ENCODE results near the gene PSMB2.
"Not testable (repeated sequence)": the region's sequence is repeated elsewhere in the genome, so short reads cannot be mapped to it uniquely, and the experiment has no call there.

PSMB2 gene

DNA sequence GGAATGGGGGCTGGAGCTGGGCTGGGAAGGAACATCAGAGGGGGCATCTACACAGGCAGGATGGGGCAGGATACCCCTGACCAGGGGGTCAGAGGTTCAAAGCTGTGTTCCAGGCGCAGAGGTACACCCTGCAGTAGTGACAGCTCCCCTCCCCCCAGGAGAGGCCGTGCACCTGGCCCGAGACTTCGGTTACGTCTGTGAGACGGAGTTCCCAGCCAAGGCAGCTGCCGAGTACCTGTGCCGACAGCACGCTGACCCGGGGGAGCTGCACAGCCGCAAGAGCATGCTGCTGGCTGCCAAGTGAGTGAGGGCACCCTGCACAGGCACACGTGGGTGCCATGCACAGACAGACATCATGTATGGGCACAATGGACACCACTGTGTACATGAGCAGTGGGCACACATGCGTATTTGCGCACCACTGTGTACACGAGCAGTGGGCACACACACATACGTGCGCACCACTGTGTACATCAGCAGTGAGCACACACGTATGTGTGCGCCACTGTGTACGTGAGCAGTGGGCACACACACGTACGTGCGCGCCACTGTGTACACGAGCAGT is 50.8 kb downstream of the PSMB2 start:
- H3K9me3 ChIP-seq: no peaks in the 10 kb centered on the region
- TF ChIP-seq, protein P1, sequence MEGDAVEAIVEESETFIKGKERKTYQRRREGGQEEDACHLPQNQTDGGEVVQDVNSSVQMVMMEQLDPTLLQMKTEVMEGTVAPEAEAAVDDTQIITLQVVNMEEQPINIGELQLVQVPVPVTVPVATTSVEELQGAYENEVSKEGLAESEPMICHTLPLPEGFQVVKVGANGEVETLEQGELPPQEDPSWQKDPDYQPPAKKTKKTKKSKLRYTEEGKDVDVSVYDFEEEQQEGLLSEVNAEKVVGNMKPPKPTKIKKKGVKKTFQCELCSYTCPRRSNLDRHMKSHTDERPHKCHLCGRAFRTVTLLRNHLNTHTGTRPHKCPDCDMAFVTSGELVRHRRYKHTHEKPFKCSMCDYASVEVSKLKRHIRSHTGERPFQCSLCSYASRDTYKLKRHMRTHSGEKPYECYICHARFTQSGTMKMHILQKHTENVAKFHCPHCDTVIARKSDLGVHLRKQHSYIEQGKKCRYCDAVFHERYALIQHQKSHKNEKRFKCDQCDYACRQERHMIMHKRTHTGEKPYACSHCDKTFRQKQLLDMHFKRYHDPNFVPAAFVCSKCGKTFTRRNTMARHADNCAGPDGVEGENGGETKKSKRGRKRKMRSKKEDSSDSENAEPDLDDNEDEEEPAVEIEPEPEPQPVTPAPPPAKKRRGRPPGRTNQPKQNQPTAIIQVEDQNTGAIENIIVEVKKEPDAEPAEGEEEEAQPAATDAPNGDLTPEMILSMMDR (IDR thresholded peaks at IDR 0.05; ENCODE audit: low read depth, low read length): no peak
- no peak for DNase-seq
- no peaks in the 10 kb centered on the region for H3K27me3 ChIP-seq
- H3K4me1 ChIP-seq: no peaks in the 10 kb centered on the region
- no peak overlapping the region for H3K4me3 ChIP-seq (ENCODE audit: low read depth, low read length)
- H3K36me3 ChIP-seq: no peaks in the 10 kb centered on the region

DNA sequence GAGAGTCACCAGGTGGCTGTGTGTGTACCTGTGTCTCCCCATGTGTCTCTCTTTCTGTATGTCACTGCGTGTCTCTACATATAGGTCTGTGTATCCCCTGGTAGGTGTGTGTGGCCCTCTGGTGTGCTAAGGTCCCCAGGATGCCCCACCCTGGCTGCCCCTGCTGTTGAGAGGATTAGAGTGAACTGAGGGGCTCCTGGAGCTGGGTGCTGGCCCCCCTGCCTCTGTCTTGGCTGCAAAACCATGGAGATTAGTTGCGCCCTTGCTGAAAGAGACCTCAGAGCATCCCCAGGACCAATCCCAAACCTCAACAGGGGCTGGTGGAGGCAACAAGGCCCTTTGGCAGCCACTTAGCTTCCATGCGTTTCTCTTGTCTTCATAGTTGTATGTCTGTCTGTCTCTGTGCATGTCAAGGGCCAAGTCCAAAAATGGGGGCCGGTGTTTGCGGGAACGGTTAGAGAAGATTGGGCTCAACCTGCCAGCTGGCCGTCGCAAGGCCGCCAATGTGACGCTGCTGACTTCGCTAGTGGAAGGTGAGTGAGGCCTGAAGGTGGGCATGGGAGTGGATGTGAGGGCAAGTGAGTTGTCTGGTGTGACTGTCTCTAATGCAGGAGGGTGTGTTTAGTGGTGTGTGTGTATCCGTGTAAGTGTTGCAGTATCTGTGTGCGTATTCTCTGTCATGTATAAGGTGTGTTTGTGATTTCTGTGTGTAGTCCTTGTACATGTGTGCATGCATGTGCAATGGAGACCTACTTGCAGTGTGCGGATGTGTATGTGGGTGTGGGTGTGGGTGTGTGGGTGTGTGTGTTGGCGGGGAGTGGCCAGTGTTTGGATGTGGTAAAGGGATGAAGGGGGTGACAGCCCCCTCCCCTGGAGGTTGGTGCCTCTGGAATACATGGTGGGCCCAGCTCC is 51.6 kb downstream of the PSMB2 start:
- TF ChIP-seq, protein P1 (IDR thresholded peaks at IDR 0.05; ENCODE audit: low read depth, low read length): no peak
- Histone ChIP-seq H3K4me3 (ENCODE audit: low read depth, low read length) (no peak overlapping the region), H3K36me3 (no peaks in the 10 kb centered on the region), H3K4me1 (no peaks in the 10 kb centered on the region), H3K27me3 (no peaks in the 10 kb centered on the region), H3K9me3 (no peaks in the 10 kb centered on the region)
- no peak for DNase-seq

DNA sequence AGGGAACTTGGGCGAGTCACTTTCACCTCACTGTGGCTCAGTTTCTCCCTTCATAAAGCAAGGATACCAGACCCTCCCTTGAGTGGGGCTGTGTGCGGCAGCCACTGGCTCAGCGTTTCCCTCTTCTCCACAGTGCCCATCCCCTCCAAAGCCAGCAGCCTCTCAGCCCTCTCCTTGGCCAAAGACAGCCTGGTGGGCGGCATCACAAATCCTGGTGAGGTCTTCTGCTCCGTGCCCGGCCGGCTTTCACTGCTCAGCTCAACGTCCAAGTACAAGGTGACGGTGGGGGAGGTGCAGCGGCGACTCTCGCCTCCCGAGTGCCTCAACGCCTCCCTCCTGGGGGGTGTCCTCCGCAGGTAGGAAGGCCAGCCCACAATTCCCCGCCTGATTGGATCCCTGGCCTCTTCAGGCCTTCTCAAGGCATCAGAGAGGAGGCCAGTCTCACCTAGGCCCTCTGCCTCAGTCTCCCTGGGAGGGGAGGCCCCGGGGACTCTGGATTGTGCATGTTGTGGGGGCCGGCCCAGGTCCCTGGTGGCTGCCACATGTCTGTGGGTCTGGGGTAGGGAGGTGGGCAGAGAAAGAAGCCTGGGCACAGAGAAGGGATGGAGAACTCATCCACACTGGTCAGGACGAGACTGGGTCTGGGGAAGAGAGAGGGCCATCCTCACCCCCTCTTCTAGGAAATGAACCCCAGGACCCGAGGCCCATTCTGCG is 53.0 kb downstream of the PSMB2 start:
- no peaks in the 10 kb centered on the region for H3K4me1 ChIP-seq
- DNase-seq: no peak
- no peaks in the 10 kb centered on the region for H3K27me3 ChIP-seq
- no peak overlapping the region for H3K4me3 ChIP-seq (ENCODE audit: low read depth, low read length)
- no peaks in the 10 kb centered on the region for H3K36me3 ChIP-seq
- H3K9me3 ChIP-seq: no peaks in the 10 kb centered on the region
- TF ChIP-seq, protein P1 (IDR thresholded peaks at IDR 0.05; ENCODE audit: low read depth, low read length): no peak

DNA sequence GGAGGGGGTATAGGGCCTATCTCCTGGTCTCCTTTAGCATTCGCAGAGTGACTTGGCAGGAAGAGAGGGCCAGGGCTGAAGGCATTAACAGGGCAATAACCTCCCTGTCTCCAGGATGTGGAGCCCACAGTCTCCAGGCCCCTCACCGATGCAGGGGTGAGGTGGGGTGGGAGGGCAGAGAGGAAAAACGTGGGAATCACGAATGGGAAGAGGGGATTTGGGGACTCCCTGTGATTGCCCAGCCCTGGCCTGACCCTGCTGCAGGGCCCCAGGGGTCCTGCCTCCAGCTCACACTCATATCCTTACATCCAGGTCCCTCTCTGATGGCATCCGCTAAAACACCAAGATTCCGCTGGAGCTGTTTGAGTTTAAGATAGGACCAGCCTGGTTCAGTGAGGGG is 53.6 kb downstream of the PSMB2 start:
- H3K4me1 ChIP-seq: no peaks in the 10 kb centered on the region
- no peaks in the 10 kb centered on the region for H3K27me3 ChIP-seq

DNA sequence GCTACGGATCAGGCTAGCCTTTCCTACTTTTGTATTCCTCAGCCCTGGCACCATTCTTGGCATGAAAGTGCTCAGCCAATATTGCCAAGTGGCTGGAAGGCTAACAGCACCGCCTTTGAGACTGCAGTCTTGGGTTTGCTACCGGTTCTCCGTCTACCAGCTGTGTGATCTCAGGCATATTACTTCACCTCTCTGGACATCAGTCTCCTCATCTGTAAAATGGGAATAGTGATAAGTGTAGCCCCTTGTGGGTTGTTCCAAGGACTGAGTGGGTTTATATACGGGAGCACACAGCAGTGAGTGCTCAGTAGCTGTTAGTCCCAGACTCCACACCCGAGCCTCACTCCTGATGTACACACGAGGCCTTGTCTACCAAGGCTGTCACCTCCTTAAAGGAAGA is 54.5 kb downstream of the PSMB2 start:
- no peaks in the 10 kb centered on the region for H3K4me1 ChIP-seq

More for the DNA sequence above, 53.6 kb downstream of the PSMB2 start:
- no peaks in the 10 kb centered on the region for H3K36me3 ChIP-seq
- H3K4me3 ChIP-seq (ENCODE audit: low read depth, low read length): no peak overlapping the region
- no peaks in the 10 kb centered on the region for H3K9me3 ChIP-seq
- TF ChIP-seq, protein P1 (IDR thresholded peaks at IDR 0.05; ENCODE audit: low read depth, low read length): no peak
- DNase-seq: no peak

DNA sequence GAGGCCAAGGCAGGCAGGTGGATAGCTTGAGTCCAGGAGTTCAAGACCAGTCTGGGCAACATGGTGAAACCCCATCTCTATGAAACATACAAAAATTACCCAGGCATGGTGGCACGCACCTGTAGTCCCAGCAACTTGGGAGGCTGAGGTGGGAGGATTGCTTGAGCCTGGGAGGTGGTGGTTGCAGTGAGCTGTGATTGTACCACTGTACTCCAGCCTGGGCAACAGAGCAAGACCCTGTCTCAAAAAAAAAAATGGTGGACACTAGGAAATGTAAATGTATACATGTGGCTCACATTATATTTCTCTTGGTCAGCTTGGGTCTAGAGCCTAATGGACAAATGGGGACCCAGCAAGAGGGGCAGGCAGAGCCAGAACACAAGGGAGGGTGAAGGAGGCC is 55.5 kb downstream of the PSMB2 start:
- H3K4me3 ChIP-seq (ENCODE audit: low read depth, low read length); H3K36me3 ChIP-seq; H3K9me3 ChIP-seq; H3K4me1 ChIP-seq; H3K27me3 ChIP-seq; DNase-seq: not testable (repeated sequence)

More for the DNA sequence above, 54.5 kb downstream of the PSMB2 start:
- DNase-seq: no peak
- no peaks in the 10 kb centered on the region for H3K36me3 ChIP-seq
- H3K9me3 ChIP-seq: no peaks in the 10 kb centered on the region
- TF ChIP-seq, protein P1 (IDR thresholded peaks at IDR 0.05; ENCODE audit: low read depth, low read length): no peak
- H3K27me3 ChIP-seq: no peaks in the 10 kb centered on the region
- H3K4me3 ChIP-seq (ENCODE audit: low read depth, low read length): no peak overlapping the region

Data from BE2C (cell line).